ENCODE measurements around the gene CACNA2D3.

DNA sequence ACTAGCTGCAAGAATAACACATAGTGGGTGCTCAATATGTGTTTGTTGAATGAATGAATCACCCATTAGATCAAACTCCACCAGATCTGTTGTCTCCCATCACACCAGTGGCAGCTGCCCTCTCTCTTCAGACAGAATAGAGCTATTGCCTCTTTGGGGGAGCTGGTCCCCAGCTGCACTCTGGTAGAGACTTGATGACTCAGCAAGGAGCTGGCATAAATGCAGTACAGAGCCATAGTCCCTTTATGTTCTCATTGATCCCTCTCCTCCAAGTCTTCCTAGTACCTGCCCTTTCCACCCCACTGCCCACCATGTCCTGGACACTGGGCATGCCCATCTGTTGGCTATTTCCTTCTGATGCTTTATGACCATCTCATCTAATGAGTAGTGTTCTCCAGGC lies 443.6 kb downstream of the CACNA2D3 start:
- TF ChIP-seq, protein P1, sequence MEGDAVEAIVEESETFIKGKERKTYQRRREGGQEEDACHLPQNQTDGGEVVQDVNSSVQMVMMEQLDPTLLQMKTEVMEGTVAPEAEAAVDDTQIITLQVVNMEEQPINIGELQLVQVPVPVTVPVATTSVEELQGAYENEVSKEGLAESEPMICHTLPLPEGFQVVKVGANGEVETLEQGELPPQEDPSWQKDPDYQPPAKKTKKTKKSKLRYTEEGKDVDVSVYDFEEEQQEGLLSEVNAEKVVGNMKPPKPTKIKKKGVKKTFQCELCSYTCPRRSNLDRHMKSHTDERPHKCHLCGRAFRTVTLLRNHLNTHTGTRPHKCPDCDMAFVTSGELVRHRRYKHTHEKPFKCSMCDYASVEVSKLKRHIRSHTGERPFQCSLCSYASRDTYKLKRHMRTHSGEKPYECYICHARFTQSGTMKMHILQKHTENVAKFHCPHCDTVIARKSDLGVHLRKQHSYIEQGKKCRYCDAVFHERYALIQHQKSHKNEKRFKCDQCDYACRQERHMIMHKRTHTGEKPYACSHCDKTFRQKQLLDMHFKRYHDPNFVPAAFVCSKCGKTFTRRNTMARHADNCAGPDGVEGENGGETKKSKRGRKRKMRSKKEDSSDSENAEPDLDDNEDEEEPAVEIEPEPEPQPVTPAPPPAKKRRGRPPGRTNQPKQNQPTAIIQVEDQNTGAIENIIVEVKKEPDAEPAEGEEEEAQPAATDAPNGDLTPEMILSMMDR (IDR thresholded peaks at IDR 0.05), result no peak
- TF ChIP-seq POLR2AphosphoS5 (IDR thresholded peaks at IDR 0.05), result no peak

All from upper lobe of left lung (tissue), 4 donors.